ENCODE measurements around the gene MPPED2. TPM values are rescaled to one million over a fixed set of nuclear protein-coding genes. Genes with fewer than 3 reads are reported as not detected.

Gene MPPED2
- total RNA-seq, 4 donors from 2014 or later, result 2.2 to 4.6 (median 3.3) TPM

GRCh38 chr11:30513087-30513486, 73.1 kb downstream of the MPPED2 start:
- TF ChIP-seq CTCF (IDR thresholded peaks at IDR 0.05) (no peak), EP300 (IDR thresholded peaks at IDR 0.05) (no peak), POLR2AphosphoS5 (IDR thresholded peaks at IDR 0.05) (no peak), POLR2A (IDR thresholded peaks at IDR 0.05; ENCODE audit: low read depth) (no peak)
- Histone ChIP-seq H3K4me1 (no peaks in the 10 kb centered on the region), H3K27ac (replicated peaks in 1 of 4) (no peak overlapping the region), H3K27me3 (no peaks in the 10 kb centered on the region), H3K9me3 (no peaks in the 10 kb centered on the region), H3K4me3 (no peak overlapping the region), H3K36me3 (no peaks in the 10 kb centered on the region)
- 91% methylated on average over 1 of the region's 1 CpG for WGBS
- intact Hi-C loops (cut with DNase I), result no loop called here
- no peak for DNase-seq (ENCODE audit: extremely low spot score)

- no peak for TF ChIP-seq POLR2AphosphoS5 (IDR thresholded peaks at IDR 0.05)
- TF ChIP-seq EP300 (IDR thresholded peaks at IDR 0.05), result no peak
- TF ChIP-seq CTCF (IDR thresholded peaks at IDR 0.05), result no peak
- TF ChIP-seq POLR2A (IDR thresholded peaks at IDR 0.05; ENCODE audit: low read depth), result no peak
- no peak for DNase-seq (ENCODE audit: extremely low spot score)
- Histone ChIP-seq H3K36me3 (no peaks in the 10 kb centered on the region), H3K27me3 (no peaks in the 10 kb centered on the region), H3K4me3 (no peak overlapping the region), H3K27ac (replicated peaks in 1 of 4) (no peak overlapping the region), H3K9me3 (no peaks in the 10 kb centered on the region), H3K4me1 (no peaks in the 10 kb centered on the region)
- 80% methylated on average over 4 of the region's 4 CpGs for WGBS
- intact Hi-C loops (cut with DNase I), result no loop called here
Measured at GRCh38 chr11:30511408-30511807, 74.7 kb downstream of the MPPED2 start.

- intact Hi-C loops (cut with DNase I), result no loop called here
- 91% methylated on average over 2 of the region's 2 CpGs for WGBS
Measured at GRCh38 chr11:30510750-30511149, 75.4 kb downstream of the MPPED2 start.

GRCh38 chr11:30509364-30509763, 76.8 kb downstream of the MPPED2 start:
- TF ChIP-seq CTCF (IDR thresholded peaks at IDR 0.05), result no peak
- DNase-seq (ENCODE audit: extremely low spot score), result no peak
- Histone ChIP-seq H3K27me3 (no peaks in the 10 kb centered on the region), H3K36me3 (no peaks in the 10 kb centered on the region), H3K4me1 (no peaks in the 10 kb centered on the region), H3K4me3 (no peak overlapping the region), H3K9me3 (no peaks in the 10 kb centered on the region), H3K27ac (replicated peaks in 1 of 4) (no peak overlapping the region)
- intact Hi-C loops (cut with DNase I), result no loop called here
- WGBS, result 96% methylated on average over 2 of the region's 2 CpGs

More at GRCh38 chr11:30510750-30511149, 75.4 kb downstream of the MPPED2 start:
- H3K27me3 ChIP-seq, result no peaks in the 10 kb centered on the region
- no peak overlapping the region for H3K4me3 ChIP-seq
- H3K27ac ChIP-seq (replicated peaks in 1 of 4), result no peak overlapping the region
- H3K4me1 ChIP-seq, result no peaks in the 10 kb centered on the region
- no peaks in the 10 kb centered on the region for H3K9me3 ChIP-seq
- no peaks in the 10 kb centered on the region for H3K36me3 ChIP-seq
- DNase-seq (ENCODE audit: extremely low spot score), result no peak
- no peak for TF ChIP-seq CTCF (IDR thresholded peaks at IDR 0.05)
- no peak for TF ChIP-seq POLR2AphosphoS5 (IDR thresholded peaks at IDR 0.05)
- no peak for TF ChIP-seq EP300 (IDR thresholded peaks at IDR 0.05)
- TF ChIP-seq POLR2A (IDR thresholded peaks at IDR 0.05; ENCODE audit: low read depth), result no peak

- no peaks in the 10 kb centered on the region for H3K9me3 ChIP-seq
- intact Hi-C loops (cut with DNase I), result no loop called here
- TF ChIP-seq POLR2AphosphoS5 (IDR thresholded peaks at IDR 0.05) (no peak), EP300 (IDR thresholded peaks at IDR 0.05) (no peak), CTCF (IDR thresholded peaks at IDR 0.05) (no peak), POLR2A (IDR thresholded peaks at IDR 0.05; ENCODE audit: low read depth) (no peak)
- no peaks in the 10 kb centered on the region for H3K27me3 ChIP-seq
- H3K27ac ChIP-seq (replicated peaks in 1 of 4), result no peak overlapping the region
- H3K4me1 ChIP-seq, result no peaks in the 10 kb centered on the region
- H3K4me3 ChIP-seq, result no peak overlapping the region
- WGBS, result 76% methylated on average over 3 of the region's 3 CpGs
- DNase-seq (ENCODE audit: extremely low spot score), result no peak
- no peaks in the 10 kb centered on the region for H3K36me3 ChIP-seq
Measured at GRCh38 chr11:30508594-30508993, 77.6 kb downstream of the MPPED2 start.

Measured in esophagus muscularis mucosa (tissue), 4 donors.